CD4-positive, alpha-beta T cell treated with Interferon alpha-2 for 1 hour (primary cell): Measurements from ENCODE around the gene CUL3.

Experiments
- DNase-seq, 2 donors: peaks; one replicate each; pipeline ENCODE4 v3.0.0-alpha.2; 2020 to 2022

Gene CUL3

DNA sequence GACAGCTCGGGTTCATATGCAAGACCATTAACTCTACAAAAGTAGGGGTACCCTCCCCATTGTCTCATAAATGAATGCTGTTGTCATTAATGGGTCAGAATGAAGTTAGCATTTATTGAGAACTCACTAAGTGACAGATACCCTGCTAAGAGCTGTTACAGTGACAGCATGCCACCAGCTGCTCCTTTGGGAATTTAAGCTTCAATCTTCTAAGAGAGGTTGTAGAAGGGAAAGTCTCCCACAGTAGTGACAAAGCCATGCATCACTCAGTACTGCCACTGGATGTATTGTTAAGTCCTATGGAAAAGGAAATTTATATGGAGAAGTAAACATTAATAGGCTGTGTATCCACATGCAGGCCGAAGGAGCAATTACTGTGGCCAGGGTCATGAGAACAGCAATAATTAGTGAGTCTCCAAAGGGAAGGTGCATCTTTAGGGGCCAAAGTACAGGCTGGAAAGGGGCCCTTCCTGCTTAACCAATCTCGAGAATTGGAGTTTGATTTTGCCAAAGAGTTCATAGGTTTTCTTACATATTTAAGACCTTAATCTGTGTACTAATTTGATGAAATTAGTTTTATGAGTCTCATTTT, 118.8 kb downstream of the CUL3 start:
- DNase-seq, result no peak

GRCh38 chr2:224461391-224461790, 123.8 kb downstream of the CUL3 start:
- no peak for DNase-seq

DNA sequence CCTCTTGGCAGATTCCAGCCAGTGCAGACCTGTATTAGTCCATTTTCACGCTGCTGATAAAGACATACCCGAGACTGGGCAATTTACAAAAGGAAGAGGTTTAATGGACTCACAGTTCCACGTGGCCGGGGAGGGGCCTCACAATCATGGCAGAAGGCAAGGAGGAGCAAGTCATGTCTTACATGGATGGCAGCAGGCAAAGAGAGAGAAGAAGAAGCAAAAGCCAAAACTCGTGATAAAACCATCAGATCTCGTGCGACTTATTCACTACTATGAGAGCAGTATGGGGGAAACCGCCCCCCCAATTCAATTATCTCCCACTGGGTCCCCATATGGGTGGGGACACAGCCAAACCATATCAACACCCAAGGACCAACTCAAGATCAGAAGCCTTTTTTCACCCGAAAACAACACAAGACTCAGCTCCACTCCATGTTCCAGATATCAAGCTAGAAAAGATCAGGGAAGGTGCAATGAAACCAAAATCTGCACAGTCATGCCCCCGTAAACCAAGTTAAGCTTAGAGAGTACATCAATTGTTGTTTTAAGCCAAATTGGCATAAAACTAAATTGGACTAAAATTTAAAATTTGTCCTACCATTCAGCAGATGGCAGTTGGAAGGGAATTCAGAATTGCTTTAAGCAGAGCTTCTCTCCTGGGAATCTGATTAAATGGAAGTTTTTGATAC, 127.6 kb downstream of the CUL3 start:
- DNase-seq, result no peak

- no peak for DNase-seq
Observed at GRCh38 chr2:224453892-224454291, 131.3 kb downstream of the CUL3 start.

- DNase-seq, result peak; percentile 7 to 14
Observed at GRCh38 chr2:224449212-224450147, 135.7 kb downstream of the CUL3 start.

DNA sequence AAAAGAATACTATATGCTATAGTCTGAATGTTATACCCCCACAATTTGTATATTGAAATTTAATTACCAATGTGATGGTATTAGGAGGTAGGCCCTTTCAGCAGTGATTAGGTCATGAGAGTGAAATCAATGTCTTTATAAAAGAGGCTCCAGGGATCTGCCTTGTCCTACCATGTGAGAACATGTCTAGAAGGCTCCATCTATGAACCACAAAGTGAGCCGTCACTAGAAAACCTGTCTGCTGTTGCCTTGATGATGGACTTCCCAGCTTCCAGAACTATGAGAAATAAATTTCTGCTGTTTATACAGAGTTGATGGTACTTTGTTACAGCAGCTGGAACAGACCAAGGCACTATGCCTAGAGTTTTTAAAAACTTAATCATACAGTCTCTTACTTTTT, 136.9 kb downstream of the CUL3 start:
- no peak for DNase-seq

DNA sequence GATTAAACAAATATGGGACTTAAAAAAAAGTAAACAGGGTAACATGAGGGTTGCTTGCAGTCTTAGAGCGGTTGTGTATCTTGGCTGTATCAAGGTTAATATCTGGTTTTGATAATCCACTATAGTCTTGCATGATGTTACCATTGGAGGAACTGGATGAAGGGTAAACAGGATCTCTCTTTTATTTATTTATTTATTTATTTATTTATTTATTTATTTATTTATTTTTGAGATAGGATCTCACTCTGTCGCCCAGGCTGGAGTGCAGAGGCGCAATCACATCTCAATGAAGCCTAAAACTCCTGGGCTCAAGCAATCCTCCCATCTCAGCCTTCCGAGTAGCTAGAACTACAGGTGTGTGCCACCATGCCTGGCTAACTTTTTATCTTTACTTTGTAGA, 140.4 kb downstream of the CUL3 start:
- no peak for DNase-seq

- no peak for DNase-seq
Observed at GRCh38 chr2:224444021-224444420, 141.1 kb downstream of the CUL3 start.

GRCh38 chr2:224442071-224442967, 142.8 kb downstream of the CUL3 start:
- no peak for DNase-seq

- no peak for DNase-seq
Observed at GRCh38 chr2:224440988-224441387, 144.2 kb downstream of the CUL3 start.

- no peak for DNase-seq
Observed at GRCh38 chr2:224438726-224439125, 146.4 kb downstream of the CUL3 start.

- no peak for DNase-seq
Observed at GRCh38 chr2:224436634-224437033, 148.5 kb downstream of the CUL3 start.

- no peak for DNase-seq
Observed at GRCh38 chr2:224434618-224435017, 150.5 kb downstream of the CUL3 start.

DNA sequence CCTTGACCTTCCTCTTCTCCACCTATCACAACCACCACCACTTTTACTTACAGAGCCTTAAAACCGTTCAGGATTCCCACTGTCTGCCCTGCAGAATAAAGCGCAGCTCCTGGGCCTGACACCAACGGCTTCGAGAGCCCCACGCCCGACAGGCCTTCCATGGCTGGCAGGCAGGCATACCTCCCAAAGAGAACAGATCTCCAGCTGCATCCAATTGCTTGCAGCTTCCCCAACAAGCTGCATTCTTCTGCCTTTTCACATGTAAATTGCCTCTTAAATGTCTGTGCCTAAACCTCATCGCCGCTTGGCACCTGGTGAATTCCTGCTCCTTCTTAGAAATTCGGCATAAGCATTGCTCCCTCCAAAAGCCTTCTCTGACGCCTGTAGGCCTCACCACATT, 151.7 kb downstream of the CUL3 start:
- DNase-seq, result no peak

DNA sequence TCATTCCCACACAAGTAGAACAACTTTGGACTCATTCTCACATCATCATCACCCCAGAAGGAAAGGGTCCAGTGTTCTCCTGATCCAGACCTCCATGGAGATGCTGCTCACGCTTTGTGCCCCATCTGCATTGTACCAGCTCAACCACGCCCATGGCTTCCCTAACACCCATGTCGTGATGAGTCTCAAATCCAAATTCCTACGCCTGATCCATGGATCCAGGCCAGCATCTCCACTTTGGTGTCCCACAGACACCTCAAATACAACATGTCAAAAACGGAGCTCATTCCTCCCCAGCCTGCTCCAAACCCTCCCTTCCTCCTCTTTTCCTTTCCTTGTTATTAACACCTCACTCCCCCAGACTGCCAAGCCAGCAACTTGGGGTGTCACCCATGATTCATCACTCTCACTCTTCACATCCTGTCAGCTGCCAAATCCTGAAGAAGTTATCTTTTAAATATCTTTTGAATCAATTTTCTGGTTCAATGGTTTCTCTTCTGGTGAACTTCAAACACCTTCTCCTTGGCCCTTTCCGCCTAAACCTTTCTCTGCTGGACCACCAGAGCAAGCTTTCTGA, 153.1 kb downstream of the CUL3 start:
- no peak for DNase-seq

DNA sequence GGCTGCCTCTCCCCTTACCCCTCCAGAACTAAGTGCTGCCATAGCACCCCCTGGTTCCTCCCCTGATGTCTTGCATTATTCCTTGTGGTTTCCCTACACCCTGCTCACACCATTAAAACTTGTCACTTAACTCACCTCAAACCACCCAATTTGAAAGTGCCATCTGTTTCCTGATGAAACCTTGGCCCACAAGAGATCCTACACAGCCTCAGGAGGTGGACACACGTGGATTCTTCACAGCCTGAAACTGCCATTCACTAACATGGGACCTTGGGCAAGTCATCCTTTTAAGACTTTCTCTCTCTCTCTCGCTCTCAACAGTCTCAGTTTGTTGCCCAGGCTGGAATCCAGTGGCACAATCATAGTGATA, 155.7 kb downstream of the CUL3 start:
- no peak for DNase-seq

- DNase-seq, result no peak
Observed at GRCh38 chr2:224428787-224429440, 156.2 kb downstream of the CUL3 start.

- DNase-seq, result no peak
Observed at GRCh38 chr2:224427471-224427870, 157.7 kb downstream of the CUL3 start.

GRCh38 chr2:224426656-224427055, 158.5 kb downstream of the CUL3 start:
- DNase-seq, result no peak

DNA sequence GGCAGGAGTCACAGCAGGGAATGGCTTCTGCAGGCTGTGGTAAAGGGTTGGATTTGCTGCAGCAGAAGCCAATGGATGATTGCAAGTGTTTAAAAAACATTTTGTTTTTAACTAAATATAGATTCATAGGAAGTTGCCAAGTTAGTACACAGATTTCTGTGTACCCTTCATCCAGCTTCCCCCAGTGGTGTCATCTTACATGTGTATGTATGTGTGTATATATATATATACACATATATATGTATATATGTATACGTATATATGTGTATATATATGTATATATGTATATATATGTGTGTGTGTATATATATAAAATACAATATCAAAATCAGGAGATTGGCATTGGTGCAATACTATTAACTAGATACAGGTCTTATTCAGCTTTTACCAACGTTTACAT, 164.1 kb downstream of the CUL3 start:
- DNase-seq, result no peak
